ENCODE measurements around the gene ZNF260. TPM values are rescaled to one million over a fixed set of nuclear protein-coding genes. Genes with fewer than 3 reads are reported as not detected.
"Not testable (repeated sequence)": the region's sequence is repeated elsewhere in the genome, so short reads cannot be mapped to it uniquely, and the experiment has no call there.

The ZNF260 gene
- polyA plus RNA-seq, 3 donors from 2014 or later = 2.9 to 17.3 (median 6.4) TPM

GRCh38 chr19:36526581-36526980 lies 1.5 kb downstream of the ZNF260 start:
- Mint-ChIP-seq H3K4me3 (peak overlapping the region; percentile 60 to 93 (median 68)), H3K36me3 (peaks cover 28 to 35% (median 29%) of the 10 kb centered on the region in 3 donors), H3K9me3 (peaks cover 3 to 36% (median 16%) of the 10 kb centered on the region in 6 donors), H3K27me3 (ENCODE audit: low read depth in 3 of 3) (peaks cover 5 to 17% (median 10%) of the 10 kb centered on the region in 3 donors), H3K27ac (peak overlapping the region in 4 of 6 donors; percentile 20 to 82 (median 54)), H3K4me1 (peaks cover 26 to 31% of the 10 kb centered on the region in 2 donors)
- no peak for DNase-seq

GRCh38 chr19:36524617-36525016 lies 3.5 kb downstream of the ZNF260 start:
- H3K9me3 Mint-ChIP-seq = peaks cover 17 to 54% (median 31%) of the 10 kb centered on the region in 6 donors
- no peak overlapping the region for H3K4me3 Mint-ChIP-seq
- no peak overlapping the region for H3K27ac Mint-ChIP-seq
- no peak for DNase-seq
- peaks cover 28 to 31% of the 10 kb centered on the region in 2 donors for H3K4me1 Mint-ChIP-seq
- peaks cover 5 to 19% (median 10%) of the 10 kb centered on the region in 3 donors for H3K27me3 Mint-ChIP-seq (ENCODE audit: low read depth in 3 of 3)
- H3K36me3 Mint-ChIP-seq = peaks cover 36 to 47% (median 42%) of the 10 kb centered on the region in 3 donors

- Mint-ChIP-seq H3K27ac (no peak overlapping the region), H3K36me3 (peaks cover 45 to 68% (median 50%) of the 10 kb centered on the region in 3 donors), H3K27me3 (ENCODE audit: low read depth in 3 of 3) (peaks cover 0 to 5% (median 4%) of the 10 kb centered on the region in 3 donors), H3K4me1 (peaks cover 0 to 10% of the 10 kb centered on the region in 2 donors), H3K4me3 (no peak overlapping the region), H3K9me3 (peaks cover 42 to 96% (median 93%) of the 10 kb centered on the region in 6 donors)
- DNase-seq = no peak
These were observed 14.0 kb downstream of the ZNF260 start for GRCh38 chr19:36514012-36514612.

- Mint-ChIP-seq H3K9me3 (peaks cover 18 to 85% (median 72%) of the 10 kb centered on the region in 6 donors), H3K27ac (no peak overlapping the region), H3K4me1 (no peaks in the 10 kb centered on the region), H3K36me3 (peaks cover 3 to 19% (median 8%) of the 10 kb centered on the region in 3 donors), H3K4me3 (peak overlapping the region in 1 of 5 donors; percentile 35), H3K27me3 (ENCODE audit: low read depth in 3 of 3) (no peaks in the 10 kb centered on the region)
- no peak for DNase-seq
These were observed 19.7 kb downstream of the ZNF260 start for GRCh38 chr19:36508325-36508724.

GRCh38 chr19:36501973-36502372 lies 26.1 kb downstream of the ZNF260 start:
- H3K36me3 Mint-ChIP-seq = peaks cover 3 to 13% (median 8%) of the 10 kb centered on the region in 3 donors
- peaks cover 0 to 4% (median 3%) of the 10 kb centered on the region in 3 donors for H3K27me3 Mint-ChIP-seq (ENCODE audit: low read depth in 3 of 3)

GRCh38 chr19:36497001-36497400 lies 31.1 kb downstream of the ZNF260 start:
- Mint-ChIP-seq H3K36me3 (peaks cover 0 to 8% (median 5%) of the 10 kb centered on the region in 3 donors), H3K27me3 (ENCODE audit: low read depth in 3 of 3) (peaks cover 0 to 4% (median 3%) of the 10 kb centered on the region in 3 donors), H3K4me3 (no peak overlapping the region), H3K27ac (no peak overlapping the region), H3K9me3 (peaks cover 10 to 34% (median 24%) of the 10 kb centered on the region in 6 donors), H3K4me1 (peaks cover 0 to 3% of the 10 kb centered on the region in 2 donors)
- no peak for DNase-seq

More at GRCh38 chr19:36501973-36502372, 26.1 kb downstream of the ZNF260 start:
- no peaks in the 10 kb centered on the region for H3K4me1 Mint-ChIP-seq
- DNase-seq = no peak
- H3K4me3 Mint-ChIP-seq = no peak overlapping the region
- H3K9me3 Mint-ChIP-seq = peaks cover 32 to 62% (median 58%) of the 10 kb centered on the region in 6 donors
- no peak overlapping the region for H3K27ac Mint-ChIP-seq

- peaks cover 7 to 13% (median 7%) of the 10 kb centered on the region in 3 donors for H3K27me3 Mint-ChIP-seq (ENCODE audit: low read depth in 3 of 3)
- peak; percentile 10 to 29 (median 21) for DNase-seq
- peaks cover 26 to 28% of the 10 kb centered on the region in 2 donors for H3K4me1 Mint-ChIP-seq
- not testable (repeated sequence) for H3K27ac Mint-ChIP-seq, H3K4me3 Mint-ChIP-seq, H3K36me3 Mint-ChIP-seq
- H3K9me3 Mint-ChIP-seq = peaks cover 0 to 19% (median 10%) of the 10 kb centered on the region in 6 donors
These were observed 35.2 kb downstream of the ZNF260 start for GRCh38 chr19:36492689-36493453.

- Mint-ChIP-seq H3K27me3 (ENCODE audit: low read depth in 3 of 3) (peaks cover 7 to 13% (median 7%) of the 10 kb centered on the region in 3 donors), H3K9me3 (peaks cover 0 to 12% (median 0%) of the 10 kb centered on the region in 6 donors), H3K27ac (peak overlapping the region in 1 of 6 donors; percentile 98), H3K4me3 (peak overlapping the region in 1 of 5 donors; percentile 98), H3K4me1 (peaks cover 30 to 35% of the 10 kb centered on the region in 2 donors)
- H3K36me3 Mint-ChIP-seq, DNase-seq: not testable (repeated sequence)
These were observed 37.2 kb downstream of the ZNF260 start for GRCh38 chr19:36490846-36491245.

GRCh38 chr19:36489920-36490415 lies 38.1 kb downstream of the ZNF260 start:
- Mint-ChIP-seq H3K9me3 (peaks cover 0 to 10% (median 0%) of the 10 kb centered on the region in 6 donors), H3K27ac (peak overlapping the region; percentile 97 to 99 (median 98)), H3K4me3 (peak overlapping the region; percentile 98 to 99 (median 99)), H3K27me3 (ENCODE audit: low read depth in 3 of 3) (peaks cover 7 to 13% (median 7%) of the 10 kb centered on the region in 3 donors), H3K36me3 (peaks cover 0 to 5% (median 0%) of the 10 kb centered on the region in 3 donors), H3K4me1 (peaks cover 30 to 35% of the 10 kb centered on the region in 2 donors)
- DNase-seq = peak in 2 of 3 donors; percentile 78 to 81

GRCh38 chr19:36489118-36489919 lies 38.8 kb downstream of the ZNF260 start, which contains the start of gene ZNF566:
Gene ZNF566 (minus strand): TSS chr19:36489561. CDS start chr19:36476557, 13,004 bp downstream.
- H3K36me3 Mint-ChIP-seq = peaks cover under 1 to 5% (median under 1%) of the 10 kb centered on the region in 3 donors
- H3K27ac Mint-ChIP-seq = peak within 1 kb of the TSS; percentile 97 to 99 (median 98)
- H3K4me1 Mint-ChIP-seq = peaks cover 30 to 35% of the 10 kb centered on the region in 2 donors
- peaks cover 7 to 13% (median 7%) of the 10 kb centered on the region in 3 donors for H3K27me3 Mint-ChIP-seq (ENCODE audit: low read depth in 3 of 3)
- H3K4me3 Mint-ChIP-seq = peak within 1 kb of the TSS; percentile 98 to 99 (median 99)
- H3K9me3 Mint-ChIP-seq = peaks cover 0 to 7% (median 0%) of the 10 kb centered on the region in 6 donors
- DNase-seq = peak; percentile 92 to 95 (median 93)

GRCh38 chr19:36488846-36489117 lies 39.3 kb downstream of the ZNF260 start:
- H3K4me3 Mint-ChIP-seq = peak overlapping the region; percentile 98 to 99 (median 99)
- DNase-seq = no peak
- peaks cover 0 to 7% (median 0%) of the 10 kb centered on the region in 6 donors for H3K9me3 Mint-ChIP-seq
- peak overlapping the region; percentile 97 to 99 (median 98) for H3K27ac Mint-ChIP-seq
- H3K4me1 Mint-ChIP-seq = peaks cover 30 to 35% of the 10 kb centered on the region in 2 donors
- peaks cover 7 to 13% (median 7%) of the 10 kb centered on the region in 3 donors for H3K27me3 Mint-ChIP-seq (ENCODE audit: low read depth in 3 of 3)
- H3K36me3 Mint-ChIP-seq = peaks cover 3 to 8% (median 4%) of the 10 kb centered on the region in 3 donors

- peak overlapping the region; percentile 97 to 99 (median 98) for H3K27ac Mint-ChIP-seq
- H3K9me3 Mint-ChIP-seq = peaks cover 0 to 7% (median 0%) of the 10 kb centered on the region in 6 donors
- peaks cover 4 to 13% (median 7%) of the 10 kb centered on the region in 3 donors for H3K36me3 Mint-ChIP-seq
- peak overlapping the region; percentile 98 to 99 (median 99) for H3K4me3 Mint-ChIP-seq
- peaks cover 7 to 13% (median 7%) of the 10 kb centered on the region in 3 donors for H3K27me3 Mint-ChIP-seq (ENCODE audit: low read depth in 3 of 3)
- DNase-seq = no peak
- H3K4me1 Mint-ChIP-seq = peaks cover 30 to 35% of the 10 kb centered on the region in 2 donors
These were observed 39.8 kb downstream of the ZNF260 start for GRCh38 chr19:36488118-36488845.
